Astrocyte (in vitro differentiated cells and primary cell): ENCODE measurements around the gene TTC13.

ENCODE experiments used
- CTCF ChIP-seq: IDR thresholded peaks from 2 replicates; pipeline ENCODE4 v1.5.1; 2011; ENCODE audit warnings: low read depth, mild to moderate bottlenecking, inconsistent platforms, low read length, moderate library complexity; ENCODE audit not compliant: insufficient read depth
- EZH2 ChIP-seq: IDR thresholded peaks from 2 replicates; pipeline ENCODE4 v1.6.1; 2012; ENCODE audit warnings: mild to moderate bottlenecking, low read length, inconsistent platforms; ENCODE audit not compliant: insufficient read depth

- no peak for TF ChIP-seq EZH2
- no peak for TF ChIP-seq CTCF
Measured at GRCh38 chr1:230925608-230926007, 53.1 kb downstream of the TTC13 start.
